Measurements from ENCODE around the gene NUCKS1. TPM values are rescaled to one million over a fixed set of nuclear protein-coding genes. Genes with fewer than 3 reads are reported as not detected.

The NUCKS1 gene
- total RNA-seq, 1 experiment from 2014 or later, result 427 TPM

- H3K14ac ChIP-seq (ENCODE audit: insufficient read depth, low read length), result no peak overlapping the region
- H3K27me3 ChIP-seq (ENCODE audit: insufficient read depth, low read length), result peaks cover 3% of the 10 kb centered on the region; the same call in 1 of the 2 replicates
- H3K4me1 ChIP-seq (ENCODE audit: insufficient read depth, low read length), result no peaks in the 10 kb centered on the region
- no peak overlapping the region for H2AK5ac ChIP-seq (ENCODE audit: insufficient read length, low read length)
- H3K4ac ChIP-seq (ENCODE audit: low read depth, low read length), result no peak overlapping the region
- no peak overlapping the region for H2BK120ac ChIP-seq (ENCODE audit: low read depth, low read length, poor library complexity, severe bottlenecking)
- no peak overlapping the region for H2AFZ ChIP-seq (ENCODE audit: low read length)
- H4K5ac ChIP-seq (ENCODE audit: insufficient read length, low read depth, low read length), result no peak overlapping the region
- H3K9me3 ChIP-seq (ENCODE audit: control insufficient read depth, low read depth, low read length), result no peaks in the 10 kb centered on the region
- H3K56ac ChIP-seq (ENCODE audit: insufficient read length, low read depth, low read length), result no peak overlapping the region
- H2BK20ac ChIP-seq (ENCODE audit: low read depth, low read length, poor library complexity, severe bottlenecking), result no peak overlapping the region
- H3K36me3 Mint-ChIP-seq (ENCODE audit: insufficient read depth in 1 of 3, low read depth in 3 of 3), result peaks cover 0 to 6% (median 3%) of the 10 kb centered on the region in 3 experiments; a peak in 3 of 7 replicates
- H3K9me3 Mint-ChIP-seq, result peaks cover 9 to 13% of the 10 kb centered on the region in 2 experiments; a peak in 4 of 5 replicates
- peaks cover 59% of the 10 kb centered on the region for H3K27me3 Mint-ChIP-seq (ENCODE audit: low read depth)
- no peak overlapping the region for H3K9ac ChIP-seq (ENCODE audit: extremely low read depth, insufficient read length, low read length)
- H3K27ac Mint-ChIP-seq, result no peak overlapping the region
- DNase-seq, result no peak
- peaks cover 17 to 22% of the 10 kb centered on the region in 2 experiments for H3K4me1 Mint-ChIP-seq
- TF ChIP-seq CTCF (conservative IDR thresholded peaks at IDR 0.05), result no peak
- H2BK5ac ChIP-seq (ENCODE audit: insufficient read length, low read length), result no peak overlapping the region
- H3K4me3 Mint-ChIP-seq, result no peak overlapping the region
- no peak overlapping the region for H3K4me2 ChIP-seq (ENCODE audit: insufficient read depth, insufficient read length, low read length)
- no peaks in the 10 kb centered on the region for H4K20me1 ChIP-seq (ENCODE audit: control insufficient read depth, insufficient read depth, insufficient read length)
- no CpG with 5 or more reads among the region's 2 CpGs for WGBS (ENCODE audit: extremely low coverage, insufficient read length, low lambda C conversion rate)
- H3K27ac ChIP-seq (ENCODE audit: insufficient read length, low read depth, low read length), result no peak overlapping the region
- no peak overlapping the region for H3K23ac ChIP-seq (ENCODE audit: insufficient read length, low read depth, low read length)
- no peak overlapping the region for H4K8ac ChIP-seq (replicated peaks; ENCODE audit: insufficient read length, low read depth, low read length)
- no peak overlapping the region for H3T11ph ChIP-seq (ENCODE audit: low read length)
- H3K23me2 ChIP-seq (ENCODE audit: insufficient read length, low read depth, low read length, poor library complexity, severe bottlenecking), result peaks cover 6% of the 10 kb centered on the region
- no peak overlapping the region for H3K18ac ChIP-seq (ENCODE audit: insufficient read length, low read depth, low read length)
- no peaks in the 10 kb centered on the region for H3K79me2 ChIP-seq (ENCODE audit: insufficient read depth, low read length)
- H4K91ac ChIP-seq (ENCODE audit: insufficient read length, low read depth, low read length), result no peak overlapping the region
- no peak overlapping the region for H2BK15ac ChIP-seq (ENCODE audit: low read depth, low read length)
- H2BK12ac ChIP-seq (ENCODE audit: insufficient read length, low read depth, low read length), result no peak overlapping the region
- H3K79me1 ChIP-seq (ENCODE audit: insufficient read depth, low read depth, low read length, poor library complexity, severe bottlenecking), result no peaks in the 10 kb centered on the region
Measured at GRCh38 chr1:205772607-205773032, 22.6 kb upstream of the NUCKS1 start.

Measured in H9 (cell line).